GM19240 (cell line): ENCODE data around the gene PCDHB5.
"Not testable (repeated sequence)": the region's sequence is repeated elsewhere in the genome, so short reads cannot be mapped to it uniquely, and the experiment has no call there.

Experiments
- DNase-seq: peaks from one replicate; pipeline ENCODE4 v3.0.0; 2011; ENCODE audit warnings: low spot score; ENCODE audit not compliant: insufficient read length

The PCDHB5 gene

DNA sequence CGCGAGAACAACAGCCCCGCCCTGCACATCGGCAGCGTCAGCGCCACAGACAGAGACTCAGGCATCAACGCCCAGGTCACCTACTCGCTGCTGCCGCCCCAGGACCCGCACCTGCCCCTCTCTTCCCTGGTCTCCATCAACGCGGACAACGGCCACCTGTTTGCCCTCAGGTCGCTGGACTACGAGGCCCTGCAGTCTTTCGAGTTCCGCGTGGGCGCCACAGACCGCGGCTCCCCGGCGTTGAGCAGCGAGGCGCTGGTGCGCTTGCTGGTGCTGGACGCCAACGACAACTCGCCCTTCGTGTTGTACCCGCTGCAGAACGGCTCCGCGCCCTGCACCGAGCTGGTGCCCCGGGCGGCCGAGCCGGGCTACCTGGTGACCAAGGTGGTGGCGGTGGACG lies 16.6 kb downstream of the PCDHB5 start:
- not testable (repeated sequence) for DNase-seq

DNA sequence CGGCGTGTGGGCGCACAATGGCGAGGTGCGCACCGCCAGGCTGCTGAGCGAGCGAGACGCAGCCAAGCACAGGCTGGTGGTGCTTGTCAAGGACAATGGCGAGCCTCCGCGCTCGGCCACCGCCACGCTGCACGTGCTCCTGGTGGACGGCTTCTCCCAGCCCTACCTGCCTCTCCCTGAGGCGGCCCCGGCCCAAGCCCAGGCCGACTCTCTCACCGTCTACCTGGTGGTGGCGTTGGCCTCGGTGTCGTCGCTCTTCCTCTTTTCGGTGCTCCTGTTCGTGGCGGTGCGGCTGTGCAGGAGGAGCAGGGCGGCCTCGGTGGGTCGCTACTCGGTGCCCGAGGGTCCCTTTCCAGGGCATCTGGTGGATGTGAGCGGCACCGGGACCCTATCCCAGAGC lies 17.1 kb downstream of the PCDHB5 start:
- DNase-seq: not testable (repeated sequence)

GRCh38 chr5:141155540-141156374 lies 20.8 kb downstream of the PCDHB5 start:
- DNase-seq: no peak

- DNase-seq: not testable (repeated sequence)
These were observed 22.4 kb downstream of the PCDHB5 start for GRCh38 chr5:141157356-141157755.

GRCh38 chr5:141157901-141158300 lies 22.9 kb downstream of the PCDHB5 start:
- DNase-seq: not testable (repeated sequence)

- DNase-seq: no peak
These were observed 37.6 kb downstream of the PCDHB5 start, which contains the start of gene PCDHB7 for GRCh38 chr5:141172381-141173204. PCDHB7 (plus strand) TSS chr5:141172644; CDS start chr5:141172836, 192 bp downstream.

GRCh38 chr5:141174291-141175104 lies 39.5 kb downstream of the PCDHB5 start:
- DNase-seq: not testable (repeated sequence)

GRCh38 chr5:141175933-141176332 lies 40.9 kb downstream of the PCDHB5 start:
- DNase-seq: no peak

DNA sequence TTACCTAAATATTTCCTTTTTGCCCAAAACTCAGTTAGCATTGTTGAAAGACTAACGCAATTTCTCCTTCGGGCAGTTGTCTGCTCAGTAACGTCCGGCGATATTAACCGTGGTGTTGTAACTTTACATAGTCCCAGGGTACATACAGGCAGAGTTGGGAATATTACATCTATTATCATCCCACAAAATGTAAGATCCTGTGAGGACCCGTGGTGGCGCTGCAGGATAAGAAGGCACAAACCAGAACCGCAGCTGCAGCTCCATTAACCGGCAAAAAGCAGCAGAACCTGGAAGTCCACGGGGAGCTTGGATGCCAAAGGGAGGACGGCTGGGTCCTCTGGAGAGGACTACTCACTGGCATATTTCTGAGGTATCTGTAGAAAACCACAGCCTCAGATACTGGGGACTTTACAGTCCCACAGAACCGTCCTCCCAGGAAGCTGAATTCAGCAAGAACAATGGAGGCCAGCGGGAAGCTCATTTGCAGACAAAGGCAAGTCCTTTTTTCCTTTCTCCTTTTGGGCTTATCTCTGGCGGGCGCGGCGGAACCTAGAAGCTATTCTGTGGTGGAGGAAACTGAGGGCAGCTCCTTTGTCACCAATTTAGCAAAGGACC lies 42.7 kb downstream of the PCDHB5 start, which contains the start of gene PCDHB8:
TSS of gene PCDHB8 (plus strand) at position 214 of the 615 bp plus-strand sequence. CDS start at position 459, 245 bp downstream.
- DNase-seq: not testable (repeated sequence)

- DNase-seq: not testable (repeated sequence)
These were observed 44.4 kb downstream of the PCDHB5 start for GRCh38 chr5:141179371-141179770.

DNA sequence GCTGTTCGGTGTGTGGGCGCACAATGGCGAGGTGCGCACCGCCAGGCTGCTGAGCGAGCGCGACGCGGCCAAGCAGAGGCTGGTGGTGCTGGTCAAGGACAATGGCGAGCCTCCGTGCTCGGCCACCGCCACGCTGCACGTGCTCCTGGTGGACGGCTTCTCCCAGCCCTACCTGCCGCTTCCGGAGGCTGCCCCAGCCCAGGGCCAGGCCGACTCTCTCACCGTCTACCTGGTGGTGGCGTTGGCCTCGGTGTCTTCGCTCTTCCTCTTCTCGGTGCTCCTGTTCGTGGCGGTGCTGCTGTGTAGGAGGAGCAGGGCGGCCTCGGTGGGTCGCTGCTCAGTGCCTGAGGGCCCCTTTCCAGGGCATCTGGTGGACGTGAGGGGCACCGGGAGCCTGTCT lies 44.9 kb downstream of the PCDHB5 start:
- not testable (repeated sequence) for DNase-seq

DNA sequence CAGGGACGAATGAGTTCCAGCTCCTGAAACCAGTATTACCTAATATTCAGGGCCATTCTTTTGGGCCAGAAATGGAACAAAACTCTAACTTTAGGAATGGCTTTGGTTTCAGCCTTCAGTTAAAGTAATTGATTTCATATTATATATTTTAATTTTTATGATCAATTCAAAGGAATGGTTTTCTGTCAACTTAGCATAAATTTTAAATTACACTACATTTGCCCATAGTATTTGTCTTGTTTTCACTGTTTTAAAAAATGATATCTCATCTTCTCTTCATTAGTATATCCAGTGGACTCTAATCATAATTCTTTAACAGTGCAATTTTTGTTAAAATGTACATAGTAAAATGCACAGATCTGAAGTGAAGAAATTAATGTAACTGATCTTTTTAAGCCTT lies 45.3 kb downstream of the PCDHB5 start:
- no peak for DNase-seq

DNA sequence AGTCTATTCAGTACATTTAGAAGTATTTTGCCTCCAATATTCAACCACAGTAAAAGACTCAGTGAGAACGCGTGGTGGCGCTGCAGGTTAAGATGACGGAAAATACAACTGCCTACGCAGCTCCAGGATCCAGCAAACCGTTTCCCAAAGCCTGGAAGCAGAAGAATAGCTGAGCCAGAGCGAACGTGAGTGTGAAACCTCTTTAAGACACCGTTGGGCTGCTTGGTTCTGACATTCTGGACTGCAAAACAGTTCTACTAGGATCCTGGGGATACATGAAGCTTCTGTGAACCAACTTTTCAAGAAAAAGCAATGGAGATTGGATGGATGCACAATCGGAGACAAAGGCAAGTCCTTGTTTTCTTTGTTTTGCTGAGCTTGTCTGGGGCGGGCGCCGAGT lies 47.2 kb downstream of the PCDHB5 start, which contains the start of gene PCDHB16:
TSS of gene PCDHB16 (plus strand) at position 140 of the 400 bp plus-strand sequence. CDS start at position 313, 173 bp downstream.
- DNase-seq: no peak

DNA sequence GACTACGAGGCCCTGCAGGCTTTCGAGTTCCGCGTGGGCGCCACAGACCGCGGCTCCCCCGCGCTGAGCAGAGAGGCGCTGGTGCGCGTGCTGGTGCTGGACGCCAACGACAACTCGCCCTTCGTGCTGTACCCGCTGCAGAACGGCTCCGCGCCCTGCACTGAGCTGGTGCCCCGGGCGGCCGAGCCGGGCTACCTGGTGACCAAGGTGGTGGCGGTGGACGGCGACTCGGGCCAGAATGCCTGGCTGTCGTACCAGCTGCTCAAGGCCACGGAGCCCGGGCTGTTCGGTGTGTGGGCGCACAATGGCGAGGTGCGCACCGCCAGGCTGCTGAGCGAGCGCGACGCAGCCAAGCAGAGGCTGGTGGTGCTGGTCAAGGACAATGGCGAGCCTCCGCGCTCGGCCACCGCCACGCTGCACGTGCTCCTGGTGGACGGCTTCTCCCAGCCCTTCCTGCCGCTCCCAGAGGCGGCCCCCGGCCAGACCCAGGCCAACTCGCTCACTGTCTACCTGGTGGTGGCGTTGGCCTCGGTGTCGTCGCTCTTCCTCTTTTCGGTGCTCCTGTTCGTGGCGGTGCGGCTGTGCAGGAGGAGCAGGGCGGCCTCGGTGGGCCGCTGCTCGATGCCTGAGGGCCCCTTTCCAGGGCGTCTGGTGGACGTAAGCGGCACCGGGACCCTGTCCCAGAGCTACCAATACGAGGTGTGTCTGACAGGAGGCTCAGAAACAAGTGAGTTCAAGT lies 49.3 kb downstream of the PCDHB5 start:
- DNase-seq: not testable (repeated sequence)

DNA sequence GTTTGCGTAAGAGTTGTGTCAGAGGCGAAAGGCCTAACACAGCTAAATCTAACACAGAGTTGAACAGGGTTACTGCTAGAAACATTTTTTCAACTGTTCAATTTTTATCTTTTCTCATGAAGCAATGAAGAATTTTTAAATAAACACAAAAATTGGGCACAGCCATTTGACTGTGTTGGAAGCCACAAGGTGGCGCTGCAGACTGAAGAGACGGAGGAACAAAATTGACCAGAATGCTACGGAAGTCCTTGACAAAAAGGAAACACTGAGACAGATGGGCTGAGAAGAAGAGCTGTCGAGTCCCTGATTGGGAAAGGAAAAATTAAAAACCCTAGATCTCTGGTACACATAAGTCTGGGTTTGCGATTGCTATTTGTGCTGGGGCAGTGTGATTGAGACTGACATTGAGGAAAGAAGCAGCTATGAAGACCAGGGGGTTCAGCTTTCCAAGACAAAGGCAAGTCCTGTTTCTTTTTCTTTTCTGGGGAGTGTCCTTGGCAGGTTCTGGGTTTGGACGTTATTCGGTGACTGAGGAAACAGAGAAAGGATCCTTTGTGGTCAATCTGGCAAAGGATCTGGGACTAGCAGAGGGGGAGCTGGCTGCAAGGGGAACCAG lies 52.0 kb downstream of the PCDHB5 start, which contains the start of gene PCDHB9:
TSS of gene PCDHB9 (plus strand) at position 265 of the 616 bp plus-strand sequence. CDS start at position 423, 158 bp downstream.
- no peak for DNase-seq
